ENCODE measurements around the gene ACBD6. TPM values are rescaled to one million over a fixed set of nuclear protein-coding genes. Genes with fewer than 3 reads are reported as not detected.

The ACBD6 gene
- total RNA-seq, 5 donors from 2014 or later (not counting 1 experiment from before 2014, with no cell fraction given): 44.3 to 58.5 (median 53.0) TPM

DNA sequence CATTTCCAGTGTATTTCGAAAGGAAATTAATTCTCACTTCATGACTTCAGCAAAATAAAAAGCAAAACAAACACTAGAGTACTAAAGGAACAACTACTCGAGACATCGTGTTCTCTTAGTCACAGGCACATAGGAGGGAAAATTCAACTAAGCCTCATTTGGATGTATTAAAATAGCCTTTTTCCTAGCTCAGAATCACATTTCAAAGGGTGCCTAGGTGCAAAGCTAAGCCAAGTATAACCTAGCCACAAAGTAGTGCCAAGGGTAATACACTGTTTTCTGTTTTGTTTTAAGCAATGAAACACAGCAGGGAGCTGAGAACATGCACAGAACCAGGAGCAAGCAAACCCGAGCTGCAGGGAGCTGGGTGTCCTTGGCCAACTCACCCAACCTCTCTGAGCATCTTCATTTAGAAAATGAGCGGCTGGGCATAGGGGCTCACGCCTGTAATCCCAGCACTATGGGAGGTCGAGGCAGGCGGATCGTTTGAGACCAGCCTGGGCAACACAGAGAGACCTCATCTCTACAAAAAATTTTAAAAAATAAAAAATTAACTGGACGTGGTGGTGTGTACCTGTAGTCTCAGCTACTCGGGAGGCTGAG, 26.6 kb upstream of the ACBD6 start:
- peaks cover 0 to 3% of the 10 kb centered on the region in 2 experiments for H3K27me3 ChIP-seq (replicated peaks in 1 of 2; ENCODE audit: control insufficient read depth in 2 of 2, extremely low read depth in 1 of 2, insufficient read depth in 2 of 2, low read length in 1 of 2)
- Mint-ChIP-seq H3K4me3 (no peak overlapping the region), H3K36me3 (no peaks in the 10 kb centered on the region), H3K27me3 (peaks cover 0 to 7% of the 10 kb centered on the region in 2 donors), H3K4me1 (peaks cover 0 to 3% (median 3%) of the 10 kb centered on the region in 3 donors), H3K27ac (no peak overlapping the region), H3K9me3 (no peaks in the 10 kb centered on the region)
- 25% methylated on average over 1 of the region's 11 CpGs for WGBS (ENCODE audit: insufficient coverage)
- no peak overlapping the region for H3K4me3 ChIP-seq (ENCODE audit: control insufficient read depth in 1 of 2, extremely low read depth in 1 of 2, low read length in 1 of 2)
- no peak for ATAC-seq (replicated peaks in 1 of 4)
- no peaks in the 10 kb centered on the region for H3K9me3 ChIP-seq
- no peaks in the 10 kb centered on the region for H3K4me1 ChIP-seq (ENCODE audit: control insufficient read depth in 1 of 2, extremely low read depth in 1 of 2, insufficient read depth in 2 of 2, low read length in 2 of 2)
- no peak for DNase-seq
- H3K36me3 ChIP-seq (ENCODE audit: control insufficient read depth in 2 of 2, extremely low read depth in 1 of 2, insufficient read depth in 1 of 2, low read length in 1 of 2): no peaks in the 10 kb centered on the region
- ChIA-PET POLR2A (no interaction called here), CTCF (interaction anchor here (1.3 to 3.0 kb wide), 3 partner anchors 9 to 333 kb away, joined by 5 to 11 read pairs (median 5); no protein-coding TSS in a partner anchor)
- no peak overlapping the region for H3K27ac ChIP-seq (ENCODE audit: low read length)

DNA sequence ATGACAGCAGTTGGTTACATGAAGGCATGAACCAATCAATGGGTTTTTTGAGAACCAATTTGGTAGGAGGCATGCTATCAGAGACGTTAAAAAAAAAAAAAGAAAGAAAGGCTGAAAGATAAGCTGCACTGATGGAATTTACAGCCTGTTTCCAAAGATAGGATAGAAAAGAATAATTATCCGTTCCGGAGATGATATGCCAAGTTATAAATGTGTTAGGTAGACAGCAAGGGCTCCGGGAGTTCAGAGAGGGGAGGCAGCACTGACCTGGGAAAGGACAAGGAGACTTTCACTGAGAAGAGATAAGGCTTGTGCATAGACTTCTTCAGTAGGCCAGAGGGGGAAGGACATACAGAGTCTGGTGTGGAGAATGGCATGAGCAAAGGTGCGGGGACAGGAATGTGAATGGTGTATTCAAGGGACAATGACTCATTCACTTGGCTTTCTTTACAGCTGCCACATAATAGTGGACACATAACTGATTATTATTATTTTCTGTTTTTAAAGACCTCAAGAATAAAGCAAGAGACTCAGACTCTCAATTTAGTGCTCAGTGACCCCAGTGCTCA, 24.8 kb upstream of the ACBD6 start:
- POLR2A ChIA-PET: interaction anchor here in 1 of 2 donors (0.7 kb wide), 1 partner anchor 114 kb away, joined by 3 read pairs; no protein-coding TSS in a partner anchor
- Mint-ChIP-seq H3K9me3 (no peaks in the 10 kb centered on the region), H3K27ac (no peak overlapping the region), H3K27me3 (peaks cover 0 to 3% of the 10 kb centered on the region in 2 donors), H3K4me1 (peaks cover 0 to 3% (median 3%) of the 10 kb centered on the region in 3 donors), H3K4me3 (no peak overlapping the region), H3K36me3 (no peaks in the 10 kb centered on the region)
- Histone ChIP-seq H3K4me3 (ENCODE audit: control insufficient read depth in 1 of 2, extremely low read depth in 1 of 2, low read length in 1 of 2) (no peak overlapping the region), H3K4me1 (ENCODE audit: control insufficient read depth in 1 of 2, extremely low read depth in 1 of 2, insufficient read depth in 2 of 2, low read length in 2 of 2) (no peaks in the 10 kb centered on the region), H3K36me3 (ENCODE audit: control insufficient read depth in 2 of 2, extremely low read depth in 1 of 2, insufficient read depth in 1 of 2, low read length in 1 of 2) (no peaks in the 10 kb centered on the region), H3K27ac (ENCODE audit: low read length) (no peak overlapping the region), H3K9me3 (no peaks in the 10 kb centered on the region), H3K27me3 (replicated peaks in 1 of 2; ENCODE audit: control insufficient read depth in 2 of 2, extremely low read depth in 1 of 2, insufficient read depth in 2 of 2, low read length in 1 of 2) (peaks cover 0 to 3% of the 10 kb centered on the region in 2 experiments)
- DNase-seq (no peak), ATAC-seq (replicated peaks in 1 of 4) (no peak)
- 86% methylated on average over 4 of the region's 5 CpGs for WGBS (ENCODE audit: insufficient coverage)
- CTCF ChIA-PET: interaction anchor here in 1 of 2 donors (0.6 to 3.0 kb wide), 2 partner anchors 335 to 649 kb away, joined by 3 to 11 read pairs; no protein-coding TSS in a partner anchor

DNA sequence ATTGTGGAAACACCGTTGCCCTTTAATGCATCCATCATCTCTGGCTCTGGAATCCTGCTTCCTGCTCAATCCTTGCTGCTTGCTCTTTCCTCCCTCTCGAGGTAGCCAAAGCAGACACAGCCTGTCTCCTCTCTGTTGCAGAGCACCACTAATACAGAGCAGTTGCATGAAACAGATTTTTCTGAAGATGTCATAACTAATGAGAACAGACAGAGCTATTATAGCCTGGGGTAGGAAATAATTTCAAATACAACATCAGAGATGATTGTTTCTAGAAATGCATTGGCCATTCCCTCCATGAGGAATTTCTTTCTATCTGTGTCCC, 23.3 kb upstream of the ACBD6 start:
- Histone ChIP-seq H3K9me3 (no peaks in the 10 kb centered on the region), H3K27me3 (replicated peaks in 1 of 2; ENCODE audit: control insufficient read depth in 2 of 2, extremely low read depth in 1 of 2, insufficient read depth in 2 of 2, low read length in 1 of 2) (peaks cover 0 to 3% of the 10 kb centered on the region in 2 experiments), H3K27ac (ENCODE audit: low read length) (no peak overlapping the region), H3K36me3 (ENCODE audit: control insufficient read depth in 2 of 2, extremely low read depth in 1 of 2, insufficient read depth in 1 of 2, low read length in 1 of 2) (no peaks in the 10 kb centered on the region), H3K4me1 (ENCODE audit: control insufficient read depth in 1 of 2, extremely low read depth in 1 of 2, insufficient read depth in 2 of 2, low read length in 2 of 2) (no peaks in the 10 kb centered on the region), H3K4me3 (ENCODE audit: control insufficient read depth in 1 of 2, extremely low read depth in 1 of 2, low read length in 1 of 2) (no peak overlapping the region)
- ATAC-seq (replicated peaks in 1 of 4): no peak
- 50% methylated on average over 1 of the region's 2 CpGs for WGBS (ENCODE audit: insufficient coverage)
- CTCF ChIA-PET: interaction anchor here in 1 of 2 donors (1.0 to 1.2 kb wide), 2 partner anchors 10 to 12 kb away, joined by 3 read pairs; no protein-coding TSS in a partner anchor
- no peaks in the 10 kb centered on the region for H3K9me3 Mint-ChIP-seq
- POLR2A ChIA-PET: interaction anchor here in 1 of 2 donors (0.6 kb wide), 1 partner anchor 647 kb away, joined by 3 read pairs; no protein-coding TSS in a partner anchor
- H3K27ac Mint-ChIP-seq: no peak overlapping the region
- DNase-seq: no peak
- no peak overlapping the region for H3K4me3 Mint-ChIP-seq
- peaks cover 0 to 3% (median 3%) of the 10 kb centered on the region in 3 donors for H3K4me1 Mint-ChIP-seq
- H3K36me3 Mint-ChIP-seq: no peaks in the 10 kb centered on the region
- H3K27me3 Mint-ChIP-seq: peaks cover under 1 to 3% of the 10 kb centered on the region in 2 donors

GRCh38 chr1:180524915-180525714, 22.7 kb upstream of the ACBD6 start:
- Mint-ChIP-seq H3K27ac (no peak overlapping the region), H3K27me3 (peaks cover 3 to 4% of the 10 kb centered on the region in 2 donors), H3K4me1 (peaks cover 0 to 3% (median 3%) of the 10 kb centered on the region in 3 donors), H3K36me3 (no peaks in the 10 kb centered on the region), H3K9me3 (no peaks in the 10 kb centered on the region), H3K4me3 (no peak overlapping the region)
- Histone ChIP-seq H3K27ac (ENCODE audit: low read length) (no peak overlapping the region), H3K4me1 (ENCODE audit: control insufficient read depth in 1 of 2, extremely low read depth in 1 of 2, insufficient read depth in 2 of 2, low read length in 2 of 2) (no peaks in the 10 kb centered on the region), H3K36me3 (ENCODE audit: control insufficient read depth in 2 of 2, extremely low read depth in 1 of 2, insufficient read depth in 1 of 2, low read length in 1 of 2) (no peaks in the 10 kb centered on the region), H3K27me3 (replicated peaks in 1 of 2; ENCODE audit: control insufficient read depth in 2 of 2, extremely low read depth in 1 of 2, insufficient read depth in 2 of 2, low read length in 1 of 2) (peaks cover 0 to 3% of the 10 kb centered on the region in 2 experiments), H3K4me3 (ENCODE audit: control insufficient read depth in 1 of 2, extremely low read depth in 1 of 2, low read length in 1 of 2) (no peak overlapping the region), H3K9me3 (no peaks in the 10 kb centered on the region)
- 73% methylated on average over 5 of the region's 7 CpGs for WGBS (ENCODE audit: insufficient coverage)
- POLR2A ChIA-PET: no interaction called here
- ATAC-seq (replicated peaks in 1 of 4) (no peak), DNase-seq (no peak)
- CTCF ChIA-PET: interaction anchor here (0.9 to 1.2 kb wide), 3 partner anchors 9 to 337 kb away, joined by 3 to 5 read pairs (median 3); no protein-coding TSS in a partner anchor

- DNase-seq (no peak), ATAC-seq (replicated peaks in 1 of 4) (no peak)
- Mint-ChIP-seq H3K27me3 (peaks cover 4 to 9% of the 10 kb centered on the region in 2 donors), H3K27ac (no peak overlapping the region), H3K9me3 (no peaks in the 10 kb centered on the region), H3K4me3 (no peak overlapping the region), H3K36me3 (no peaks in the 10 kb centered on the region), H3K4me1 (peaks cover 0 to 3% (median 3%) of the 10 kb centered on the region in 3 donors)
- CTCF ChIA-PET: interaction anchor here in 1 of 2 donors (0.9 kb wide), 1 partner anchor 338 kb away, joined by 5 read pairs; no protein-coding TSS in a partner anchor
- Histone ChIP-seq H3K27ac (ENCODE audit: low read length) (no peak overlapping the region), H3K4me3 (ENCODE audit: control insufficient read depth in 1 of 2, extremely low read depth in 1 of 2, low read length in 1 of 2) (no peak overlapping the region), H3K27me3 (replicated peaks in 1 of 2; ENCODE audit: control insufficient read depth in 2 of 2, extremely low read depth in 1 of 2, insufficient read depth in 2 of 2, low read length in 1 of 2) (peaks cover 0 to 3% of the 10 kb centered on the region in 2 experiments), H3K9me3 (no peaks in the 10 kb centered on the region), H3K36me3 (ENCODE audit: control insufficient read depth in 2 of 2, extremely low read depth in 1 of 2, insufficient read depth in 1 of 2, low read length in 1 of 2) (no peaks in the 10 kb centered on the region), H3K4me1 (ENCODE audit: control insufficient read depth in 1 of 2, extremely low read depth in 1 of 2, insufficient read depth in 2 of 2, low read length in 2 of 2) (no peaks in the 10 kb centered on the region)
- POLR2A ChIA-PET: no interaction called here
- WGBS (ENCODE audit: insufficient coverage): 80% methylated on average over 1 of the region's 7 CpGs
These were observed 22.0 kb upstream of the ACBD6 start for GRCh38 chr1:180524160-180524914.

GRCh38 chr1:180522213-180522515, 19.8 kb upstream of the ACBD6 start:
- Mint-ChIP-seq H3K9me3 (no peaks in the 10 kb centered on the region), H3K4me3 (no peak overlapping the region), H3K36me3 (no peaks in the 10 kb centered on the region), H3K4me1 (peaks cover 0 to 3% (median 3%) of the 10 kb centered on the region in 3 donors), H3K27me3 (peaks cover 4 to 7% of the 10 kb centered on the region in 2 donors), H3K27ac (no peak overlapping the region)
- POLR2A ChIA-PET: no interaction called here
- no CpG with 5 or more reads among the region's 7 CpGs for WGBS (ENCODE audit: insufficient coverage)
- Histone ChIP-seq H3K27ac (ENCODE audit: low read length) (no peak overlapping the region), H3K27me3 (replicated peaks in 1 of 2; ENCODE audit: control insufficient read depth in 2 of 2, extremely low read depth in 1 of 2, insufficient read depth in 2 of 2, low read length in 1 of 2) (no peaks in the 10 kb centered on the region), H3K4me1 (ENCODE audit: control insufficient read depth in 1 of 2, extremely low read depth in 1 of 2, insufficient read depth in 2 of 2, low read length in 2 of 2) (no peaks in the 10 kb centered on the region), H3K36me3 (ENCODE audit: control insufficient read depth in 2 of 2, extremely low read depth in 1 of 2, insufficient read depth in 1 of 2, low read length in 1 of 2) (no peaks in the 10 kb centered on the region), H3K4me3 (ENCODE audit: control insufficient read depth in 1 of 2, extremely low read depth in 1 of 2, low read length in 1 of 2) (no peak overlapping the region), H3K9me3 (no peaks in the 10 kb centered on the region)
- DNase-seq (no peak), ATAC-seq (replicated peaks in 1 of 4) (no peak)
- CTCF ChIA-PET: no interaction called here

Data from T-cell (primary cell).